ENCODE measurements around the gene PAX7. TPM values are rescaled to one million over a fixed set of nuclear protein-coding genes. Genes with fewer than 3 reads are reported as not detected.

PAX7 gene
- total RNA-seq, 4 donors from 2014 or later: not detected

DNA sequence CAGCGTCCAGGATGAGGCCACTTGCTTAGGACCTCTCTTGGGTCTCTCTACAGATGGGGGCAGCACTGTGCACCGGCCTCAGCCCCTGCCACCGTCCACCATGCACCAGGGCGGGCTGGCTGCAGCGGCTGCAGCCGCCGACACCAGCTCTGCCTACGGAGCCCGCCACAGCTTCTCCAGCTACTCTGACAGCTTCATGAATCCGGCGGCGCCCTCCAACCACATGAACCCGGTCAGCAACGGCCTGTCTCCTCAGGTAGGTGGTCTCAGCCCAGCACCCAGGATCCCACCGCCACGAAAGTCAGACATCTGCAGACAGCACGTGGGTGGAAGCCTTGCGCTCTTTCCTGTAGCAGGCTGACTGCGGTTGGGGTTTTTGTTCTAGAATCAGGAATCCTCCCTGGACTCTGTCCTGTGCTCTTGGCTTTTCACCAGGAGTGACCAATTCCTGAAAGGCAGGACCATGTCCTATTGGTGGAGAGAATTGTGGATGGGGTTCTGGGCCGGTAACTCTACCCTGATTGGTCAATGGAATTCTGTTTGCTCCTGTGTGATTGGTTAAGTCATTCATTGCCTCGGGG lies 72.5 kb downstream of the PAX7 start:
- TF ChIP-seq CTCF (IDR thresholded peaks at IDR 0.05; ENCODE audit: low read depth): no peak

GRCh38 chr1:18705811-18706210 lies 75.2 kb downstream of the PAX7 start:
- TF ChIP-seq CTCF (IDR thresholded peaks at IDR 0.05; ENCODE audit: low read depth): no peak

DNA sequence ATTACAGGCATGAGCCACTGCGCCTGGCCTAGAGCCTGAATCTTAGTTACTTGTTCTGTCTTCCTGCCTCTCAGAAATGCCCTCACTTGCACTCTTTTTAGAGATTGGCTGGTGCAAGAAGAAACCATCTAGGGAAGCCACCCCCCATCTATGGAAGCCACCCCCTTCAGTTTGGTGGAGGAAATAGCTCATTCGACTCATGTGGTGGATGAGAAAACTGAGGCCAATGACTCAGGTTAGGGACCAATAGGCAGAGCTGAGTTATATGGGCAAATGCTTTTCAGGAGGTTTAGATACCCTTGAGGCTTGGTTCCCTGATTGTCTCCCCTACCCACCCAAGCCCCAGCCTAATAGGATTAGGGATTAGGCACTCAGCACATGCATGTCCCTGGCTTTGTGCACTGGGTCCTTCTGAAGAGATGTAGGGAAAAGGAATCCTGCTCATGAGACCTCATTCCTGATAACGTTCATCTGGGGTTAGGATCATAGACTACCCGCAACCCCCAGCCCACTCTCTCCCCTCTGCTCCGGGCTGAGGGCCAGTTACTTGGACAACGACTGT lies 77.1 kb downstream of the PAX7 start:
- TF ChIP-seq CTCF (IDR thresholded peaks at IDR 0.05; ENCODE audit: low read depth): no peak

DNA sequence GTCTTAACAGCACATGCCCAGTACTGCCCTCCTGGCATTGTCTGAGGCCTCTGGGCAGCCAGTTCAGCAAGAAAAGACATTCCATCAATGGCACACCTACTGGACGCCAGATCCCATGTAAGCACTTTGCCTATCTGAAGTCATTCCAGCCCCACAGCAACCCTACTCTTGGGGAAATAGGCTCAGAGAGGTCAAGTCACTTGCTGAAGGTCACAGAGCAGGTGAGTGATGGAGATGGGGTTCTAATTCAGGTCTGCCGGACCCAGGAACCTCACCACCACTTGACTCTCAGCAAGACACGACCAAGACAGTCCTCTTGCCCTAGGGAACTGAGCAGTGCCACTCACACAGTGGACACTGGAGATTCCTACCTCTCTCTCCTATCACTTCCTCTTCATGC lies 79.4 kb downstream of the PAX7 start:
- no peak for TF ChIP-seq CTCF (IDR thresholded peaks at IDR 0.05; ENCODE audit: low read depth)

DNA sequence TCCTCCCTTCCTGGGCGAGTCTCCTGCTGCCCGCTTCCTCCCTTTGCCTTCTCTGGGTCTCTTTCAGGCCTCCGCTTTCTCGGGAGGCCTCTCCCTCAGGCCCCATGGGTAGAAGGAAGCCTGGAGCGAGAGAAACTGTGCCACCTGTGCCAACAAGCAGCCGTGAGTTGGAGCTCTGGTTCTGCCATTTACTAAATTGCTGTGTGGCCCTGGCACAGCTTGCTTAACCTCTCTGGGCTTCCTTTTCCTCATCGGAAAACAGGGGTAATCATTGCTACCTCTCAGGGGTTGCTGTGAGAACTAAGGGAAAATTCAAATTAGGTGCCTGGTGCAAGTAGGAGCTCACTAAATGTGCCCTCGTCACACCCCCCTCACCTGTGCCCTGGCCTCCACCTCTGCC lies 80.4 kb downstream of the PAX7 start:
- TF ChIP-seq CTCF (IDR thresholded peaks at IDR 0.05; ENCODE audit: low read depth): no peak

DNA sequence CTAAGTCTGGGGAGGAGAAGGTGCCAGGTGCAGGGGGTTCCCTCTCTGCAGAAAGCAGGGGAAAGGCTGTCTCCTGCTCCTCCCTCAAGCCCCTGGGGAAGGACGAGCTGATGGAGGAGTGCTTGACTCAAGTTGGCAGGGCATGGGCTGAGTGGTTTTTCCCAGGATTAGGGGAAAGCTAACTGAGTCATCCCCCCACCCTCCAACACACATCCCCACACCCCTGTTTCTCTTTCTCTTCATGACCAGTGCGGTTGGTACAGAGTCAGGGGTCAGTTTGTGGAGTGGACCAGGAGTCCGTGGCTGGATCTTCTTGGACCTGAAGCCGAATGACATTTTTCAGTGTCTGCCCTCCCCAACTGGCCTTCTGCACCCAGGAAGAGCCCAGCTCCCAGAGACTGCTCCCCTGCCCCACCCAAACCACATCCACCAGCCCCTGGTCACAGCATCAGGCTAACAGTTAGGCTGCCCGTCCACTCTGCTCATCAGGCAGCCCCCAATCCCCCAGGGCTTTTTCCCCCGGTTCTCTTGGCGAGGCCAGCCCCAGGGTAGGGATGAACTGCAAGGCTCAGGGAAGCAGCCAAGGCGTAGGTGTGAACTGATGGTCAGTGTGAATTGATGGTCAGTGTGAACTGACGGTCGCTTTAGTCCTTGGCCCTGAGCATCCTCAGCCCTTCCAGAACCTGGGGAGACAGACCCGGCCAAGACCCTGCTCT lies 81.0 kb downstream of the PAX7 start:
- TF ChIP-seq CTCF (IDR thresholded peaks at IDR 0.05; ENCODE audit: low read depth): no peak

DNA sequence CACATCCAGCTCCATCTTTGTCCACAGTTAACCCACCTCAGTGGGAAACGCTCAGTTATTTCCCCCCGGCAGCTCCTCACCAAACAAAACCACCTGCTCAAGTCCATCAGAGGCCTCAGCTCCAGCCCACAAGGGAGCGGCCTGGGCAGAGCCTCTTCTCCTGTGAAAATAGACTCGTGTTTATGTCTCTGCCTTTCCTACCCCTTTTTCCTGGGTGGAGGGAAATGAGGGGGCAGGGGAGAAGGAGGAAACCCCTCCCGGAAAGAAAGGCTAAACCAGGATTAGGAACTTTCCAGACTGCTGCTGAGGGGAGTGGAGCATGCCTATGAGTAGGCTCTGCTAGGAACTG lies 81.6 kb downstream of the PAX7 start:
- no peak for TF ChIP-seq CTCF (IDR thresholded peaks at IDR 0.05; ENCODE audit: low read depth)
